GM21529 (cell line): ENCODE results near the gene SASH1.

ENCODE experiments used
- ATAC-seq: cut with Tn5 transposase; IDR thresholded peaks from one replicate; pipeline ENCODE4 v1.9.1; 2021; ENCODE audit not compliant: unreplicated experiment

Gene SASH1

GRCh38 chr6:148342350-148343046 is at the start of gene SASH1:
TSS of gene SASH1 (plus strand) at chr6:148342838. CDS start at chr6:148343068, 230 bp downstream.
- peak; percentile 56 for ATAC-seq

GRCh38 chr6:148293181-148293995 is 49.2 kb upstream of the SASH1 start:
- no peak for ATAC-seq

DNA sequence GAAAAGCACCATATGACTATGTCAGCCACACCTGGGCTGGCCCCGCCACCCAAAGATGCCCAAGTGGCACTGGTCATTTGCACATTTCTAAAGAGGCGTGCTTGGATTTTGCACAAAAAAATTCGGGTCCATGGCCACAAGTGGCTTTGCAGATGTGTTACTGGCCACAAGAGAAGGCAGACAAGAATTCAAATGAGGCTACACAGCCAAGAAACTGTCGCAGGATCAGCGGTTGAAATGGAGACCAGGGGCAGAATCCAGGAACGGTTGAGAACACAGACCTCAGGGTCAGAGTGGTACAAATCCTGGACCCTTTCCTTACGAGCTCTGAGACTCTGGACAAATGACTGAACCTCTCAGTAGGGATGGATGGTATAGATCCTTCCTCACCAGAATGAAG is 48.6 kb upstream of the SASH1 start:
- ATAC-seq, result no peak

- no peak for ATAC-seq
These were observed 47.3 kb upstream of the SASH1 start for GRCh38 chr6:148295261-148295887.

- no peak for ATAC-seq
These were observed 45.9 kb upstream of the SASH1 start for GRCh38 chr6:148296771-148297170.

DNA sequence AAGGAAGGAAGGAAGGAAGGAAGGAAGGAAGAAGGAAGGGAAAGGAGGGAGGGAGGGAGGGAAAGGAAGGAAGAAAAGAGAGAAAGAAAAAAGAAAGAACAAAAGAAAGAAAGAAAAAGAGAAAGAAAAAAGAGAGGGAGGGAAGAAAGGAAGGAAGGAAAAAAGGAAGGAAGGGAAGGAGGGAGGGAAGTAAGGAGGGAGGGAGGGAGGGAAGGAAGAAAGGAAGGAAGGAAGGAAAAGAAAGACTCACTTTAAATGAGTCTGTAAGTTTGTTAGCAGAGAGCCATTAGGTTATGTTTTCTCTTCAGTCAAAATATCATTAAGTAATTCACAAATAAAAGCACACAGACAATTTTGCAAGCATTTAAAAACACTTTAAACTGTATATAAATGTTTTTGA is 44.0 kb upstream of the SASH1 start:
- no peak for ATAC-seq

- no peak for ATAC-seq
These were observed 39.0 kb upstream of the SASH1 start for GRCh38 chr6:148303616-148304015.

GRCh38 chr6:148304976-148305375 is 37.7 kb upstream of the SASH1 start:
- ATAC-seq, result no peak

DNA sequence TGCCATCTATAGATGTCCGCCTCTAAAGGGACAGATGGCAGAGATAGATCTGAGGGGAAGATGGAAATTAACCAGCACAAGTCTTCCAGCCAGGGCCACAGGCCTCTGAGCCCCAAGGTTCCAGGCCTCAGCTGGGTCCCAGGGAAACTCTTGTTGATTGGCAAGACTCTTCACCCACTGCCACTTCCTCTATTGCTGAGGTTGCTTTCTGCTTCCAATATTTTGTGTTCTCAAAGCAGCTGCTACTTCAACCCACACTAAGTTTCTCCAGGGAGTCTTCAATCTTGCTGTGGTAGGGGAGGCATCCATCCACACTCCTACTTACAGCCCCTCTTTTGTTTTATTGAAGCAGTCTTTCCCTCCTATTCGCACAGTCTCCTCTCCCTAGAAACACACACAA is 36.4 kb upstream of the SASH1 start:
- no peak for ATAC-seq

- no peak for ATAC-seq
These were observed 35.2 kb upstream of the SASH1 start for GRCh38 chr6:148307405-148307804.

DNA sequence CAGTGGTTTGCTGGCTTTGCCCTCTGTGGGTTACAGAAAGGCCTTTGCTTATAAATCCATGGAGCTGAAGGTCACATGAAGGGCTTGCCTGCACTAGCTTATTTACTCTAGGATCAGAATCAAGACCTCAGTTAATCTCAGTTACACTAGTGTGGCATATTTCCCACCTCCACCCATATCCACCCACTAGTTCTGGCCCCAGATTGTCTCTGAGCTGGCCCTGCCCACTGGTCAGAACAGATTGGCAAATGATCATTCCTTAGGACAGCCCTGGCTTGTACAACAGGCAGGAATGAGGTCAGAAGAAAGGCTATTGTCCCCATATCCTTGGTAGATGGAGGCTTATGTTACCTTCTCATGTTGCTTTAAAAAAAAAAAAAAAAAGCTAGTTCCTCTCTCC is 33.3 kb upstream of the SASH1 start:
- ATAC-seq, result no peak

DNA sequence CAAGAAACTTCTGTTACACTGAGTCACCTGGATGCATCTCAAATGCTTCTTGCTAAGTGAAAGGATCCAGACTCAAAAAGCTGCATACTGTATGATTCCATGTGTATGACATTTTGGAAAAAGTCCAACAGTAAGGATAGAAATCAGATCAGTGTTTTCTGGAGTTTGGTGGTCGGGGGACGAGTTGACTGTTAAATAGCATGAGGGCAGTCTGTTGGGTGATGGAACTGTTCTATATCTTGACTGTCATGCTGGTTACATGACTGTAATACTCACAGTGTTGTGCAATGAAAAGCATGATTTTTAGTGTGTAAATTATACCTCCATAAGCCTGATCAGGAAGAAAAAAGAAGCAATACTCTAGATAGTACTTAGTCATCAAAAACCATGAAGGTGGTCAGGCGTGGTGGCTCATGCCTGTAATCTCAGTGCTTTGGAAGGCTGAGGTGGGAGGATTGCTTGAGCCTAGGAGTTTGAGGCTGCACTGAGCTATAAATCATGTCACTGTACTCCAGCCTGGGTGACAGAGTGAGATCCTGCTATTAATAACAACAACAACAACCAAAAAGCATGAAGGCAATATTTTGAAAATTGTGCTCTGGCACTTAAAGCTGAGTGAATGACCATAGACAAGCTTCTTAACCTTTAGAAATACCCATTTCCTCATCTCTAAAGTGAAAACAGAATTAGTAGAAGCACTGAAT is 30.5 kb upstream of the SASH1 start:
- no peak for ATAC-seq

GRCh38 chr6:148313488-148313887 is 29.1 kb upstream of the SASH1 start:
- ATAC-seq, result no peak

DNA sequence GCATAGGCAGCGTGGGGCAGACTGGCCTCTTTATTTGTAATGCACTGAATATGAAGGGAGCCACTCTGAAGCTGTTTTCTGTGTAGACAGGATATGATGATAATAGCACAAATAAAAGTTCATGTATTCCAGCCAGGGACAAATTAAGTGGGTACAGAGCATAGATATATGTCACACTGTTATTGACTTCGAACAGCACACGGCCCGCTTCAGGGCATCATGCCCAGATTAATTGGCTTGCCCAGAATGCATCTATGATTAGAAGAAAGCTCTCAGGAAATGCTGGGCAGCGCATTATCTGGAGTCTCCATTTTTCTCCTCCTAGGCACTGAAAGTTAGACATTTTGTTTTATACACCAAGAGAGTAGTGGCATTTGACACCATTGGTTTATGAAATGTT is 26.3 kb upstream of the SASH1 start:
- no peak for ATAC-seq

DNA sequence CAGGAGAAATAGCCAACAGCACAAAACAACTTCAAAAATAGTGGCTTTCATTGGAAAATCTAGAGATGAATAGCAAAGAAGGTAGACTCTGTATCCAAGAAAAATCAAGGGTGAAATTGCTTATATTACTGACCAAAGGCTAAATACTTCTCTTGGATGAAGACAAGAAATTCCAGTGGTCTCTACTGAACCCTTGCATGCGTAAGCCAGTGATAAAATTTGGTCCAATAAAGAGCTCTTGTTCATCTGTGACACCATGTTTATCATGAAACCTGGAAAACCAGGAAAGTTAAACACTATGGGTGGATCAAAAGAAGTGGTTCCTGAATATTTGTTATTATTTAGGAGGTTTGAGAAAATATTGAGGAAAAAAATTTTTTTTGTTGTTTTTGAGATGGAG is 25.6 kb upstream of the SASH1 start:
- ATAC-seq, result no peak

DNA sequence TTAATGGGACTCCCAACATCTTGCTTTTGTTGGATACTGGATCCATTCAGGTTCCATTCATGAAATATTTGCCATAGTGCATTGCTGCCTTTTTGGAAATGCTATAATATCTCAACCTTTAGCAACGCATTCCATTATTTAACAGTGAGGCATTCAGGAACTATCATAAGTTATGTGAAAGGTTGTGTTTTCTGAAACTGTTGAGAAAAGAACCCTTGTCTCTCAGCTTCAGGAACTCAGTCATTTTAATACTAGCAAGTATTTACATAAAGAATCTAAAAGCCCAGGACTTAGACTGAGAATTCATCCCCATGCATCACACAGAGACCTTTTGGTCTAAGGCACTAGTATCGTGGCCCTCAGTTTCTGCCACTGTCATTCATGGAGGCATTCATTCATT is 24.9 kb upstream of the SASH1 start:
- ATAC-seq, result no peak

DNA sequence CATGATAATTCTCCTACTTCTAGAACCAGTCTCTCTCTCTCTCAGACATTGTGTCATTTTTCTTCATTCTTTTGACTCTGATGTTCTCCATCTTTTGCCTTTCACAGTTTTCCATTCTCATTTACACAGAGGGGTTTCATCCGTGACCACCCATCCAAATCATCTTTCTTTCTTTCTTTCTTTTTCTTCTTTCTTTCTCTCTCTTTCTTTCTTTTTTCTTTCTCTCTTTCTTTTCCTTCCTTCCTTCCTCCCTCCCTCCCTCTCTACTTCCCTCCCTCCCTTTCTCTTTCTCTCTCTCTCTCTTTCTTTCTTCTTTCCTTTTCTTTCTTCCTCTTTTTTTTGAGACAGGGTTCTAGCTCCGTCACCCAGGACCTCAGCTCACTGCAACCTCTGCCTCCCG is 19.9 kb upstream of the SASH1 start:
- no peak for ATAC-seq

- no peak for ATAC-seq
These were observed 19.3 kb upstream of the SASH1 start for GRCh38 chr6:148323344-148323743.

- no peak for ATAC-seq
These were observed 18.2 kb upstream of the SASH1 start for GRCh38 chr6:148324297-148324985.

DNA sequence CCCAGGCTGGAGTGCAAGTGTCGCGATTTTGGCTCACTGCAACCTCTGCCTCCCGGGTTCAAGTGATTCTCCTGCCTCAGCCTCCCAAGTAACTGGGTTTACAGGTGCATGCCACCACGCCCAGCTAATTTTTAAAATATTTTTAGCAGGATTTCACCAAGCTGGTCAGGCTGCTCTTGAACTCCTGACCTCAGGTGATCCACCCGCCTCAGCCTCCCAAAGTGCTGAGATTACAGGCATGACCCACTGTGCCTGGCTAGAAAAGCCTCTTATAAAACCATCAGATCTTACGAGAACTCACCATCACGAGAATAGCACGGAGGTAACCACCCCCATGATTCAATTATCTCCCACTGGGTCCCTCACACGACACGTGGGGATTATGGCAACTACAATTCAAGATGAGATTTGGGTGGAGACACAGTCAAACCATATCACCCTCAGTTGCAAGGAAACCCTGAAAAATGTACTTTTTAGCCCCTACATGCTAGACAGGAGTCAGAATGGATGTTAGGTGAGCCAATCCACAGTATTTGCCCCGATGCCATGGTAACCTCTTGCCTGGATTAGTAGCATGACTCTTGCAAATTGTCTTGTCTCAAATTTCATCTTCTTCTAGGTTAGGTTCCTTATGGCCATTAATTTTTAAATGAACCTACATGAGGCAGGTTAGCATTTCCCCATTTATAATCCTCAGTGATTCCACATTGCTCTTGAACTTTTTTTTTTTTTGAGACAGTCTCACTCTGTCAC is 17.1 kb upstream of the SASH1 start:
- ATAC-seq, result no peak
